ENCODE results near the gene RAB11FIP3. TPM values are rescaled to one million over a fixed set of nuclear protein-coding genes. Genes with fewer than 3 reads are reported as not detected.

RAB11FIP3 gene
- total and polyA plus RNA-seq, 9 of the 15 experiments (the other 6 are each of a cell fraction or from before 2014, with no cell fraction given): 0.46 to 13.1 (median 4.3) TPM

GRCh38 chr16:534135-534534 is 108.7 kb downstream of the RAB11FIP3 start (continued):
- TF ChIP-seq MITF (IDR thresholded peaks at IDR 0.05) (no peak), MIER1 (IDR thresholded peaks at IDR 0.05; ENCODE audit: low read depth) (no peak), ZNF134 (CRISPR knock-in tag; conservative IDR thresholded peaks at IDR 0.05) (no peak), ZNF592 (IDR thresholded peaks at IDR 0.05) (no peak)

Measured in K562 (cell line).